HG02798 (cell line): Measurements from ENCODE around the gene DNAJB8.

Source experiments
- ATAC-seq: cut with Tn5 transposase; IDR thresholded peaks from one replicate; pipeline ENCODE4 v1.9.1; 2021; ENCODE audit warnings: mild to moderate bottlenecking; ENCODE audit not compliant: unreplicated experiment, poor library complexity

DNAJB8 gene

DNA sequence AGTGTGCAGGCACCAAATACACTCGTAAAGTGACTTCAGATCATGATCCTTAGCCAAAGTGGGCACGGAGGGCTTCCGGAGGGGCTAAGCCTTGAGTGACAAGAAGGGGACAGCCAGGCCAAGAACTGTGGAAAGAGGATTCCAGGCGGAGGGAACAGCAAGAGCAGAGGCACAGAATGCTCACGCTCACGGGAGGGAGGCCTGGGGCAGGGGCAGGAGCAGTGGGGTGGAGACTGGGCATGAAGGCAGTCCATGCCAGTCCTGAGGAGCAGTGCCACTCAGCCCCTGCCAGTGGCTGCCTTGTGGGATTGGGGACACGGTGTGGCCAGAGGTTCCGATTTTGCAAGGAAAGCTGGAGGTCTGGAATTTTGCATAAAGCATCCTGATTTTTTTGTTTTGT, 36.0 kb downstream of the DNAJB8 start:
- ATAC-seq = no peak

DNA sequence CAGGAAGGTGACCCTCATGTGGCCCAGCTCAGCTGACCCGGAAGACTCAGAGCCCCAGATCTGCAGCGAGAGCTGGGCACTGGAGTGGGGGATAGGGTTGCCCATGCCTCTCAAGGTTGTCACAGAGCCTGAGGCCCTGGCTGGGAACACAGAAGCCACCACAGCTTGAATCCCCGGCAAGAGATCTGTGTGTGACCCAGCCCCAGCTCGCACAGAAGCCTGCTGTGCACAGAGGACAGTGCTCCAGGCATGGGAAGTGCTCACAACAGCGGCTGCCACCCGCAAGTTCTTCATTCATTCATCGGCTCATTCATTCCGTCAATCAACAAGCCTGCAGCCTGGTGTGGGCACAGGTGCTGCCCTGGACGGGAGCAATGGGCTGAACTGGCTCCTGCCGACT, 36.4 kb downstream of the DNAJB8 start:
- no peak for ATAC-seq

DNA sequence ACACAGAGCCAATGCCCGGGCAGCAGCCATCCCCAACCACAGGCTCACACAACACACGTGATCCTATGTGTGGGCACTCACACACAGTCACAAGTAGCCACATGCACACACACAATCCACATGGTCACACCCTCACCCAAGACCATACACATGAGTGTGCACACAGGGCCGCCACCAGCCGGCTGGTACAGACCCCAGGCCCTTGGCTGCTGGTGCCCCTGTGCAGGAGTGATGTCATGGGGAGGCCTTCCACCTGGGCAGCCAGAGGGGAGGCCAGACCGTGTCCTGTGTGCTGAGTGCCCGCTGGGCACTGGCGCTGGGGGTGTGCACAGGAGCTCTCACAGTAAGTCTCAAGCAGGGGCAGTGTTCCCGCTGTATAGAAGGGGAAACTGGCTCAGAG, 36.9 kb downstream of the DNAJB8 start:
- no peak for ATAC-seq

DNA sequence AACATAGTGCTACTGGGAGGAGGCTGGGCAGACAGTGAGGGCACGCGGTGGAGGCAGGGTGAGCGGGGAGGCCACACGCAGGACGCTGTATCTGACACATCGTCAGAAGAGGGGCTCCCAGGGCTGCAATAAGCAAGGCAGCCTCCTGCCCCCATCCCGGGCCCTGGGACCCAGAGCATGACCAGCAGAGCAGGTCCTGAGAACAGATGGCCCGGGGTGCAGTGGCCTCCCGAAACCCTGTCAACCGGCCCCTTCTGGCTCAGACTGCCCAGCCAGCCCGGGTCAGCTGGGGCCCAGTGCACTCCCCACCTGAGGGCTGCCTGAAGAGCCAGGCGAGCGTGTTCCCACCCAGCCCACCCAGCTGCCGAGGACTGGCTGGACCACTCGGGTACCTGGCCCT, 37.4 kb downstream of the DNAJB8 start:
- no peak for ATAC-seq

DNA sequence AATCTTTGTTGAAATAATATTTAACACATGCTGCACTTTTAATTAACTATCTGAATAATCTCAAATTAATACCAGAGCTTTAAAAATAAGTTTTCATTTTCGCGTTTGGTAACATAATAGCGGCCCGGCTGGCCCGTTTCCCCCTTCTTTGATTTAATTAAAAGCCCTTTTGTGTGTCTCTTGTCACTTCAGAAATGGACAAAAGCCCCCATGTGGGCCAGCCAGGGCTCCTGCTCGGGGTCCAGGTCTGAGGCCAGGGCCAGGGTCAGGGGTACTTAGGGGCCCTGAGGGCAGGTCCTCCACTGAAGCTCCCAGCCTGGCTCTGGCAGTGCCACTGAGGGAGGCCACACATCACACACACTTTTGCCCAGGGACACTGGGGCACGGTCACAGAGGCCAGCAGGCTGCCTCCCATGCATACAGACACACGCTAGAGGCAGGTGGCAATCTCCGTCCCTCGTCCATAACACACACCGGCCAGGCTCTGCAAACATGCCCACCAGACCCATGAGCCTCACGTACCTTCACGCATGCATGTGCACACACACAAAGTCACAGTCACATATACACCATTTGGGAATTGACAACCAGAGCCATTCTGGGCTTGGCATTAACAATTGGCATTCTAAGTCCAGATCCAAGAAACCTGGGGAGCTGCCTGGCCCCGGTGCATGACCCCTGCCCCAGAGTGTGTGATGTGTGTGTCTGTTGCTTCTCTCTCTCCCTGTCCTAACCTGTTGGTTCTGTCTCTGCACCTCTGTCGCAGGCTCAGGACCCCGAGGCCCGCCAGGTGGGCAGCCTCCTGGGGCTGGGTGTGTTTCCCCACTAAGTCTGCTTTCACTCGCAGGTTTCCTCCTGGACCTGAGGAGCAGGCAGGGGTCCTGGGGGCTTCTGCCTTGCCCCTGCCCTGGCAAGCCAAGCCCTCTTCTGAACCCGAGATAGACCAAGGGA, 38.5 kb downstream of the DNAJB8 start:
- ATAC-seq = no peak

DNA sequence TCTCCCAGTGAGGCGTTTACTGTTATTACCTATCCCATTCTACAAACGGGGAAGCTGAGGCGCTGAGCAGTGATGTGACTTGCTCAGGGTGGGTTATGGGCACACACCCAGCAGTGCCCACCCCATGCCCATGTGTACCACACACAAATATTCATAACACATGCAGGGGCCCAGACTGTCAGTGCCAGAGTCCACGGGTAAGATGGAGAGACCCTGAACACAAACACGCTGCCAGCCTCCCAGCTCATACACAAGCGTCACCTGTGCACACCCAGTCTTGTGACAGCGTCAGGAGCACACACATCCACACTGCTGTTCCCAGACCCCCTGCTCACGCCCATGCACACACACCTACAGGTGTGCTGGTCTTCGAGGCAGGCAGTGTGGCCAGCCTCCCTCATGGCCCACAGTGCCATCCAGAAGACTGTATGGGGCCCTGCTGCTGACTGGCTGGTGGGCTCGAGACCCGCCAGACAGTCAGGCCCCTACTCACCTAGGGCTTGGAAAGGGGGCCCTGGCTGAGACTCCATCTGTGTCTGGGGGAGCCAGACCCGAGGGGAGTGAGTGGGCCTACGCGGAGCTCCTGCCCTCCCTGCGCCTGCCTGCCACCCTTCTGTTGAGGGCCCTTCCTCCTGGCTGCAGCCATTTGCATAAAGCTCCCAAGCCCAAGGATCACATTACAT, 39.4 kb downstream of the DNAJB8 start:
- no peak for ATAC-seq

DNA sequence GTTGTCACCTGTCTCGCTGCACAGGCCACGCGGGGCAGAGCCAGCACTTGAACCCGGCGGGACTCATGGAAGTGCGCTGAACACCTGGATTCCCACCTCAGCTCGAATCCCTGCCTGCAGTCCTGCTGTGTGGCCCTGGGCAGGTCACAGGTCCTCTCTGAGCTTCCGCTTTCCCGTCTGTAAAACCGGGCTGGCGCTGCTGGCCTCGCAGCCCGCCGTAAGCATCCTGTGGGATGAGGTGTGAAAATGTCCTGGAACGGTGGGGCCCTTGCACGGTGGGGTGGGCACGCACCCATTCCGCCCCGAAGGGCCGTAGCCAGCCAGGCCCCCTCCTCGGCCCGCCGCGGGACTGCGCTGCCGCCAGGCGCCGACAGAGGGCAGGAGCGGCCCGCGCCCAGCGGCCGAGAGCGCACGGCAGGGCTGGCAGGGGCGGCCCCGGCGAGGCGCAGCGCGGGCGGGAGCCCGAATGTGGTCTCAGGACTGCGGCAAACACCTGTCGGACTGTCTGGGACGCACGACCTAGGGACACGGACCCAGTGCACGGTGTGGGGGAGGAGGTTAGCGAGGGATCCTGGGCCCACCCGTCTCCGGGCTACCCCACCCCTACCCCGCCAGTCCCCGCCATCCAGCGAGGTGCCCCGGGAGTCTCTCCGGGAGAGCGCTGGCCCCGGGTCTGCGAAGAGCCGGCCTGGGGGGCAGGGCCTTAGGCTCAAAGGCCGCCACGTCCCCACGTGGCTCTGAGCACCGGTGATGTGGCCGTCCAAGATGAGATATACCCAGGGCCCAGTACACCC, 40.4 kb downstream of the DNAJB8 start:
- ATAC-seq = peak; percentile 81

DNA sequence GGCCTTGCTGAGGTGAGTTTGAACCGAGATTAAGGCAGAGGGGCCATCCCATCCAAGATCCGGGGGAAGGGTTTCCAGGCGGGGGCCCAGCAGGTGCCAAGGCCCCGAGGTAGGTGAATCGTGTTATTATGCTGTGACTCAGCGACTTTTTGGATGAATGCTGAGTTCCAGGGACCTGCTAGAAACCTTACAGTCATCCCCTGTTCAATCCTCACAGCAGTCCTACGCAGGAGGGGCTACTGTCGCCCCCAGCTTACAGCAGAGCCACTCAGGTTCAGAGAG, 40.9 kb downstream of the DNAJB8 start:
- no peak for ATAC-seq

DNA sequence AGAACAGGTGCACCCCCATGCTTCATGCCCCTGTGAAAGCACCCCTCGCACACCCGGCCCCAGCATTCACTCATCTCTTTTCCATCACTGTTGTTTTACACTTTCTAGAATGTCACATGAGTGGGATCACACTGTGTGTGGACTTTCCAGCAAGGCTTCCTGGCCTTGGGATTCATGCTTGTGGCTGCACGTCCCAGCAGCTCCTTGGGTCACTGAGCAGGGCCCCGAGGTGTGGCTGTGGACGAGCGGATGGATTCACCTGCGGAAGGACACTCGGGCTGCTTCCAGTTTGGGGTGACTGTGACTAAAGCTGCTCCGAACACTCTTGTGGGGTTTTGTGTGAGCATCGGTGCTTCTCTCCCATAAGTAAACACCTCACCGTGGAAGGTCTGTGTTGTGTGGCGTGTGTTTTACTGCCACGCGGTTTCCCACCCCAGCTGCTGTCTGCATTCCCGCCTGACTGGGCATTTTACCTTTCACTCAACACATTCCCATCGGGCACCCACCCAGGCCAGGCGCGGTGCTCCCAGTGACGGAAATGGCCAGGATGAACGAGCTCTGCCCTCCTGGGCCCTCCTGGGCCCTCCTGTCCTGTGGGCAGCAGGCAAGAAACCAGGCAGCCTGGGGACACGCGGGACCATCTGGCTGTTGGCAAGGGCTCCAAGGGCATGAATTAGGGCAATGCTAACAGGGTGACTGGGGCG, 41.4 kb downstream of the DNAJB8 start:
- no peak for ATAC-seq

DNA sequence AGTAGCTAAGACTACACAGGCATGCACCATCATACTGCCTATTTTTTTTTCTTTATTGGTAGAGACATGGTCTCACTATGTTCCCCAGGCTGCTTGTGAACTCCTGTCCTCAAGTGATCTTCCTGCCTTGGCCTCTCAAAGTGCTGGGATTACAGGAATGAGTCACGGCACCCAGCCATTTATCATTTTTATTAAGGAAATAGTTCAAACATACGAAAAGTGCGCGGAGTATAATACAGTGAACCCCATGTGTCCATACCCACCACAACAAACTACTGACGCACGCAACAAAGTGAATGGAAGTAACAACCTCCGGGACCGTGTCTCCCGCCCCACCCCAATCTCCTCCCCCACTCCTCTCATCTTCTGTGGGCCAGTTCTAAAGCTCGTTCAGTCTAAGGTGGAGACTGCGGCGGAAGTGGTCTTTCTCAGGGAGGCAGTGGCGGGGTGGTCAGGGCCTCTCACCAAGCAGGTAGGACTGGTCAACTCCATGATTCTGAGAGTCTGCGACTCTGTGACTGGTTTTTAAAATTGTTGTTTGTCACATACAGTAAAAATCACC, 42.1 kb downstream of the DNAJB8 start:
- no peak for ATAC-seq

DNA sequence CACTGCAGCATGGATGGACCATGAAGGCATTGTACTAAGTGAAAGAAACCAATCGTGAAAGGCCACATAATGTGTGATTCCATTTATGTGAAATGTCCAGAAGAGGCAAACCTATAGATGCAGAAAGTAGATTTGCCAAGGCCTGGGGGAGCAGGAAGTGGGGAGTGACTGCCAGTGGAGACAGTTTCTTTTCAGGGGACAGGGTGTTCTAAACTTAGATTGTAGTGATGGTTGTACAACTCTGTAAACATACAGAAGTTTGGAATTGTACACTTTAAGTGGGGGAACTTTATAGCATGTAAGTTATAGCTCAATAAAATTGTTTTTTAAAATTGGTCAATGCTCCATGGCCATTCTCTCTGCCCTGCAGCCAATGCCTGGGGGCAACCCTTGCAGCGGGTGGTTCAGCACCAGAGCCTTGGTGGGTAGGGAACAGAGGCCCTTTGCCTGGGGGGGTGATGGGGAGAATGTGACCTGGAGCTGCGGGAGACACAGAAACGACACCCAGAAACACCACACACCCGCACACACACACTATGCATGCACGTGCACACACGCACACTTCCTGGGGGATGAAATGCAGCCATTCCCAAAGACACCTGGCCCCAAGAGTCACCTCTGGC, 43.1 kb downstream of the DNAJB8 start:
- ATAC-seq = no peak

DNA sequence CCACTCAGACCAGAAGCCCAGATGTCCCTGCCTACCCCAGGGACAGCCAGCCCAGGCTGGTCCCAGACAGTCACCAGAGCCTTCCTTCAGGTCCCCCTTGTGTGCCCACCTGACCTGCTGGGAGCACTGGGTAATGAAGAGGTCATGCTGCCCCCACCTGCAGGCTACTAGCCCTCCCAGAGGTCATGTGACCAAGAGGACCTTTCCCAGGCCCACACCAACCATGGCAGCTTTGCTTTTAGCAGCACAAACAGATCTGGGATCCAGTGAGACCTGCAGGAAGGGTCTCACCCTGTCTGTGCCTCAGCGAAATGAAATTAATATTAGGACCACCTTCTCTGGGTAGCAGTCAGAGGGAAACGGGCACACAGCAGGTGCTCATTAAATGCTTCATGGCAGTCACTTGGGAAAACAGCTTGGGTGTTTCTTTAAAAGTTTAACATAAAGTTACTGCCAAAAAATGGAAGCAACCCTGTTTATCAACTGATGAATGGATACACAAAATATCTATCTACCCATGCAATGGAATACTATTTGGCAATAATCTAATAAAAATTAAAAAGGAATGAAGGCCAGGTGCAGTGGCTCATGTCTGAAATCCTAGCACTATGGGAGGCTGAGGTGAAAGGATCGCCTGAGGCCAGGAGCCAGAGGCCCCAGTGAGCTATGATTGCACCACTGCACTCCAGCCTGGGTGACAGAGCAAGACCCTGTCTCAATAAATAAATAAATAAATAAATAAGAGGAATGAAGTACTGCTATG, 43.7 kb downstream of the DNAJB8 start:
- no peak for ATAC-seq

DNA sequence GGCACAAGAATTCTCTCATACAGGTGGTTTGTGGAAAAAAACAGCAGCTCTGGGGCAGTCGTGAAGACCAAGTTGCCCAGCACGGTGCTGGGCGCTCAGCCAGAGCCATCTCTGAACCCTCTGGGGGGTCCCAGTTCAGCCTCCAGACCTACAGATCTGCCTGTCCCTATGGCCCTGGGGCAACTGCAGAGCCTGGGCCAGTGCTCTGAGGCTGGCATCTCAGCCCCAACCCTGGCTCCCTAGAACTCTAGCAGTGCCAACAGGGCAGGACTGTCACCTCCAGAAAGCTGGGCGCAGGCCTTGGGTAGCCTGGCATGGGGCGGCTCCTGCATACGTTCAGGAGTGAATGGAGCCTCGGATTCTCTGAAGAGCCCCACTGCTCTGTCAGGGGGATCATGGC, 44.7 kb downstream of the DNAJB8 start:
- no peak for ATAC-seq

DNA sequence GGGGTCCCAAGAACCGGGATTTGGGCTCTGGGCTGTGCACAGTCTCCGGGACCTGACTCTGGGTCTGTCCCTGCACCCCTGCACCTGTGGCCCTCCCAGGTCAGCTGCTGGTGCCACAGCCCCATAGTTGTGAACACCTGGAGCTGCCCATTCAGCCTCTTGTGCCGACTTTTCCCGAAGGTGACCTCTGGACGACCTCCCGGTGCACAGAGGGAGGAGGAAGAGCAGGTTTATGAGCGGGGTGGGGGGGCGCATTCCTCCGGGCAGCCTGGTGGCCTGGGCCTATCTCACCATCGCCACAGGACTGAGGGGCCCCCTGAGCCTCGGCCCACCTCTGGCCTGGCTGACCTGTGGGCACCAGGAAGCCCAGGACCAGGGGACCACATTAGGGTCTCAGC, 45.3 kb downstream of the DNAJB8 start:
- no peak for ATAC-seq

DNA sequence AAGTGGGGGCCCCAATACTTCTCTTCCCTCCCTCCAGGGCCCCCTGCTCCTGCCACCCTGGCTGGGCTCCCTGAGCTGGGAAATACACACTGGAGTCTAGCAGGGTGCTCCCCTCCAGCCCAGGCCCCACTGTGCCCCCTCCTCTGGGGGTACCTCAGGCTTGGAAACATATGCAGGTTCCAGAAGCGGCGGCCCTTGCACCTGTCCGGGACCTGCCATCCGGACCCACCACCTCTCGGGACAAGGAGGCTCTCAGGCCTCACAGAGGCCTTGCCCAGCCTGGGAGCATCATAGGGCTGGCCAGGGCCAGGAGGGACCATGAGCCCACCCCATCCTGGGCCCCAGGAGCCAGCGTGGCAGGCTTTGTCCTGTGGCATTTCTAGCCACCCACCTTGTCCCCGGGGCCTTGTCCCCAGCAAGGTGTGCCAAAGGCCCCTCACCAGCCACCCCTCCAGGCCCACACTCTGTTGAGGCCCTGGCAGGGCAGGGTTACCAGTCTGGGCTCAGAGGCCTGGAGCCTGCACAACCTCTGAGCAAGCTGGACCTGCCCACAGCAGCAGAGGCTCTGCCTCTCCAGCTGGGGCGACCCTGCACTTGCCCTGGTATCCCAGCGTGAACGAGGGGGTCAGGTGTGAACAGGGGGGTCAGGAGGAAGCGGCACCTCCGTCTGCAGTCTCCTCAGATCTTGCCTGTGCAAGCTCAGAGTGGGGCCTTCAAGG, 45.8 kb downstream of the DNAJB8 start:
- no peak for ATAC-seq

DNA sequence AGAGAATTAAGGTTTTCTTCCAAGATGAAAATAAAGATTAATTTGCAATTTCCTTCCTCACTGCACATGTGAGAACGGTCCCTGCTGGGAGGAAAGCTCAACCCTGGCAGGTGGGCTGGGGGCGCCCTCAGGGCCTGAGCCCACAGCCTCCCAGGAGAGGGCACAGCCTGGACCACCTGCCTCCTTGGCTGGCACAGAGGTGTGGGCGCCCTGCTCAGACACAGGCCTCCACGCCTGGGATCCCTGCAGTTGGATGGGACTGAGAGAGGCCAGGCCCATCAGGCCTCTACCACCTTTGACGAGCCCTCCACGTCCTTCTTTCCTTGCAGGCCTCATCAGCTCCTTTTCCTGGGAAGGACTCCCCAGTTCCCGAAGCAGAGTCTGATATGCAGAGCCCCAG, 46.4 kb downstream of the DNAJB8 start:
- no peak for ATAC-seq

DNA sequence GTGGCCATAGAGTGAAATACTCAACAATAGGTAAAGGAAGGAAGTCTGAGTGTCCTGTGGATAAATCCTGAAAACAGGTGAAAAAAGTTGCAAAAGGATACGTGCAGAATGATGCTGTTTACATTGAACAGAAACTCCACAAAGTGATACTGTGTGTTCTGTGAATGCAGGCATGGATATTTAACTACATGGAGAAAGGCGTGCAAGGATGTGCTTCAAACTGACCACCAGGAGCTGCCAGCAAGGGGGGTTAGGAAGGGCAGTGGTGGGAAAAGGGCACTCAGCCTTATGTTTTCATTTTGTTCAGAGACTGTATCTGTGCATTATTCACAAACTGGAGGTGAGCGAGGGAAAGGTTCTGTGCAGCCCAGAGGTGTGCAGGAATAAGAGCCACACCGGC, 47.4 kb downstream of the DNAJB8 start:
- no peak for ATAC-seq

DNA sequence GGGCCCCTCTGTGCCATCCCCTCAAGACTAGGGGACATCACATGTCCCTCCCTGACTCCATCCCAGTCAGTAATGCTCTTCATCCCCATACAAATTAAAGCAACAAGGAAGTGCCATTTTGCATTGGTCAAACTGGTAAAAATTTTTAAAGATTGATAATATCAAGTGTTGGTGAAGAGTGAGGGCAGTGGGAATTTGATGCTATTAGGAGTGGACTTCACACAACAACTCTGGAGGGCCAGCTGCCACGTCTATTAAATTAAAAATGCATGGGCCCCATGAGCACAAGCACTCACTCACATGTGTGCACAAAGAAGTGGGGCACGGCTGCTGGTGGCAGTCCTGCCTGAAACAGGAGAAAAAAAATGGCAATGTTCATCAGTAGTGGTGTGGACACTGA, 47.8 kb downstream of the DNAJB8 start:
- no peak for ATAC-seq
